Measurements from ENCODE around the gene MCF2L2.

MCF2L2 gene

DNA sequence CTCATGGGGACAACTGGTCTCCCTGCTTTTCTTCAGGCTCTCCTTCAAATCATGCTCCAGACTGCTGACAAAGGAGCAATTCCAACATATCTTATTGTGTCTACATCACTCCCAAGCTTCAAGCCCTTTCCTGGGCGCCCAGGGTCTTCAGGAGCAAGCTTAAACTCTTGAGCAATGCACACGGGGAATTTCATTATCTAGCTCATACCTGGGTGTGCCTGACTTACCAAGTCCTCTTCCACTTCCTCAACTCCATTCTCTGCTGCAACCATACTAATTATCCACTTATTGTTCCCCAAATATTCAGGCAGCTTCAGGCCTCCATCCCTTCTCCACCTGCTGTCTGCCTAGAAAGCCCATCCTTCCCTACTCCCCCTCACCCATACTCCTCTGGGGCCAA is 124.7 kb downstream of the MCF2L2 start:
- in situ Hi-C loops (cut with MboI; ENCODE audit: low sequenced_read_pairs): no loop called here

DNA sequence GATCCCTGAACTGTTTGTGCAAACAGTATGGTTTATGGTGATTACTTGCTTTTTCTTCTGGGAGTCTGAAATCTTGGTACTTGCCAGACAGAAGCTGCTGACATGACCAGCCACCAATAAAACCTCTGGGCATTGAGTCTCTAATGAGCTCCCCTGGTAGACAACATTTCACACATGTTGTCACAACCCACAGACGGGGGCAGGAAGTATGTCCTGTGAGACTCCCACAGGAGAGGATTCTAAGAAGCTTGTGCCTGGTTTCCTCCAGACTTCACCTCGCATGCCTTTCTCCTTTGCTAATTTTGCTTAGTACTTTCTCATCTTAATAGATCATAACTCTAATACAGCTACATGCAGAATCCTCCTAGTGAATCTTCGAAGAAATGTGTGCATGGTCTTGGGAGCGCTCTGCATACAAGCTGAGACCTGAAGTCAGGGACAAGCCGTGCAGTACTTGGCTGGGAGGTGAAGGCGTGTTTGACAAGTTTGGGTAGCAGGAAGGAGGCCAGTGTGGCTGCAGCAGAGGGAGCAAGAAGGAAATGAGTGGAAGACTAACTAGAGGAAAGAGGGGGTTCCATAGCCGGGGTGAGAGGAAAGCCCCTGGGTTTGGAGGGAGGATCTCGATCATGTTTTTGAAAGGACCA is 126.4 kb downstream of the MCF2L2 start:
- in situ Hi-C loops (cut with MboI; ENCODE audit: low sequenced_read_pairs): no loop called here

DNA sequence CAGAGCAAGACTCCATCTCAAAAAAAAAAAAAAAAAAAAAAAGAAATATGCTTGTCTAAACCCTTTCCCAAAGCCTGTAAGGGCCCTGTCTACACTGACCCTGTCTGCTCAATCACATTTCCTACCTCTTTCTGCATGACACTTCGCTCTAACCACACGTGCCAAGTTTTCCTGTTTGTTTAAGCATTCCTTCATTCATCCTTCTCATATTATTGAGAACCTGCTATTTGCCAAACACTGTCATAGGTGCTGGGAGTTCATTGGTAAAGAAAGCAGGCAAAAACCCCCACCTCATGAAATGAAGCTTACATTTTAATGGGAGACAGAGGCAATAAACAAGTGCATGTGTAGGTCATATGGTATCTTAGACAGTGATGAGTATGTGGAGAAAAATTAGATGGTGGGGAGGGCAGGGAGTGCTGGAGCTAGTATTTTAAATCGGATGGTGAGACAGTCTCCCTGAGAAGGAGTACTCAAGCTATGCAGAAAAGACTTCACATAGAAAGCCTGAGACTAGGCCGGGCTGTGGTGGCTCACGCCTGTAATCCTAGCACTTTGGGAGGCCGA is 127.3 kb downstream of the MCF2L2 start:
- in situ Hi-C loops (cut with MboI; ENCODE audit: low sequenced_read_pairs): no loop called here

DNA sequence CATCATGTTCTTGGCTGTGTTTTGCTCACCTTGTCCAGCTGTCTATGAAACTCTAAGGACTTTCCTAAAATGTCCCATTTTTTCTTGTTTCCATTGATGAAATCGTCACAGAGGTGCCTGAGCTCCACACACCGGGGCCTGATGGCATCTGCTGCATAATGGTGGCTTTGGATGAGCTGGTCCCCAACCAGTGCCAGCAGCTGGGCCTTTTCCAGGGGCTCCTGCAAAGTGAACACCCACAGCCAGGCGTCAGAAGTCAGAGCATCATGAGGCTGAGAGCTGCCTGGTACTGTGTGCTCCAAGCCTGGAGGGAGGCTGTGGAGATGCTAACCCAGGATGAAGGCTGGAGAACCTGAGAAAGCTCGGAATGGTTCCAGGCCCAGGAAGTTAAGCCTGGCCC is 128.4 kb downstream of the MCF2L2 start:
- in situ Hi-C loops (cut with MboI; ENCODE audit: low sequenced_read_pairs): no loop called here

DNA sequence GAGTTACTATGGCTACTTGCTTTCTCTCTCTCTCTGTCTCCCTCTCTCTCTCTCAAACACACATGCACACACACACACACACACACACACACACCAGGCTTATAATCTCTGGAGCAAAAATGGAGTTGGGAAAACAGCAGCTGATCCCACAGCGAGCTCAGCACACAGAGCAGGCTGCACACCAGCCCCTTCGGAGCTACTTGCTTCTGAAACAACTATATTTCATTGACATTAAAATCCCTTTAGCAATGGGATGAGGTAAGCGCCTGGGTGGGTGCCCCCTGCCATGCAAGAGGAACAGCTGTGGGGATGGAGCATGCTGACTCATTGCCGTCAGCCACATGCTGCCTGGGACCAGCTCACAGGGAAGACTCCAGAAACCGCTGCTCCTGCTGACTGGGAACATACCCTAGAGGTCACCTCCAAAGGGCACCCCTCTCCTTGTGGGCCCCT is 129.7 kb downstream of the MCF2L2 start:
- in situ Hi-C loops (cut with MboI; ENCODE audit: low sequenced_read_pairs): no loop called here

DNA sequence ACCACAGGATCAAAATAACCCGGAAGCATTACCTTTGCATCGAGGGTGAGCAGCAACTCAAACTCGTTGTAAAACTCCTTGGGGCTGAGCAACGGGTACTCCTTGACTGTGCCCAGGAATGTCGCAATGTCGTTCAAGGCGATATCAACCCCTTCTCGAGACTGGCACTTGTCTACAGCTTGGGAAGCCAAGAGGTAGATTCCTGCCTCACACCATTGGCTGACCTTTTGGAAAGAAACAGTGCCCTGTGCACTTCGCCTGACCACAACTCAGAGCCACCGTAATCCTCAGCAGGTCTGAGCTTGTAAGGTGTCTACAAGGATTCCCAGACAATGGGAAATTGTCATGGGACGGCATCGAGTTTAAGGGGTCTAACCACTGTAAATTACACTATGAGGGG is 131.5 kb downstream of the MCF2L2 start:
- in situ Hi-C loops (cut with MboI; ENCODE audit: low sequenced_read_pairs): no loop called here

DNA sequence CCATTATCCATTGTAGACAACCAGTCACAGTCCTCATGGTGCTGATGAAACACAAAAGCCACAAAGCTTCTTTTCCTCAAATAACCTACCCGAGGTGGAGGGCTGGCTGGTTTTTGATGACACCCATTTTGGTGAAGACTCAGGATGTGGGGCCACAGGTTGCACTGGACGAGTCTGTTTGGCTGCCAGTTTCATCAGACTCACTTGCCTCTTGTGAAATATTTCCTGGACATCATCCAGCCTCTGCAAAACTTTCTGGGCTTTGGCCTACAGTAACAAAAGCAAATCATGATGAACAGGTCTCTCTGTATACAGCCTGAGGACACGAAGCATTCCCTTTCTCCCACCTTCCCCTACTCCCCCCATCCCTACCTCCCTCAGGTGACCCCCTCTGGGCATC is 133.2 kb downstream of the MCF2L2 start:
- in situ Hi-C loops (cut with MboI; ENCODE audit: low sequenced_read_pairs): no loop called here

DNA sequence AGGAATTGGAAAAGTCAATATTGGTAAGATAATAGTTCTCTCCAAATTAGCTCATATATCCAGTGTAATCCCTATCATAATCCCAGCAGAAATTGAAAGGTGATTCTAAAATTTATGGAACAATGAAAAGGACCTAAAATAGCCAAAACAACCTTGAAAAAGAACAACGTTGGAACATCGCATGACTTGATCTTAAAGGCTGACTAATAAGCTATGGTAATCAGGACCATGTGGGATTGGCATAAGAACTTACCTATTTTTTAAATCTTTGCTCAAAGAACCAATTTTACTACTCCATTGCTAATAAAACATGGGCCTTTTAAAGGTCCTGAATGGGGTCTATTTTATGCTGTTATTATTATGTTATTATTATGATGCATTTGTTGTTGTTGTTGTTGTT is 134.5 kb downstream of the MCF2L2 start:
- in situ Hi-C loops (cut with MboI; ENCODE audit: low sequenced_read_pairs): no loop called here

DNA sequence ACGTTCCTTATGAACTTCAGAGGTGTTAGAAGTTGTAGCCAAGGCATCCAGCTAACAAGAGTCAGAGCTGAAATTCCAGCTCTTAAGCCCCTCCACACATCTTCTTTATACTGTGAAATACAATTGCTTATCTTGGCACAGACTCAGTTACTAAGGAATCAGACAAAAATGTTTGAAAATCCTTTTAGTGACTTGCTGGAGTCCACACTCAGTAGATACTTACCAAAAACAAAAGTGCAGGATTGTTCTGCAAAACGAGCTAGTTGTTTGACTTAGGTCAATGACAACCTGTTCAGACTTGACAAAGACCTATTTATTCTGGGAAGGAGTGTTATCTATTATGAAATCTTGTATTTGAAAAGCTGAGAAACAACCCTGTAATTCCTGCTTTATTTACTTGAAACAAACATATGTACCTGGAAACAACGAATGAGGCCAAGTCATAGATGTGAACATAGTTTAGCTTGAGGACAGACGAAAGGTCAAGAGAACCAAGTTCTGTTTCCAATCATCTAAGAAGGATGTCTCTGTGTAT is 136.9 kb downstream of the MCF2L2 start:
- in situ Hi-C loops (cut with MboI; ENCODE audit: low sequenced_read_pairs): no loop called here

DNA sequence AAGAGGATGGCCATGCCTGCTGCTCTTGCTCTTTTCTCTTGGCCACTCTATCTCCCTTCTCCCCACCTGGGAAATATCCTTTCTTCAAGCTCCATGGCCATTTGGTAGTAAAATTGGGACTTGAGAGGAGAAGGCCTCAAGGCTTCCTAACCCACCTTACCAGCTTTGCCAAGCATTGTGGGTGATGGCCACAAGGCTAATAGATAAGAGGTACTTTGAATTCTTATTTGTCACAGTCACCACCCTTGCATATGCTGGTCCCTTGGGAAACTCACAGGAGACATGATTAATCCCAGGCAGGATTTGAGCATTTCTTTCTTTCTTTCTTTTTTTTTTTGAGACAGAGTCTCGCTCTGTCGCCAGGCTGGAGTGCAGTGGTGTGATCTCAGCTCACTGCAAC is 138.2 kb downstream of the MCF2L2 start:
- in situ Hi-C loops (cut with MboI; ENCODE audit: low sequenced_read_pairs): no loop called here

DNA sequence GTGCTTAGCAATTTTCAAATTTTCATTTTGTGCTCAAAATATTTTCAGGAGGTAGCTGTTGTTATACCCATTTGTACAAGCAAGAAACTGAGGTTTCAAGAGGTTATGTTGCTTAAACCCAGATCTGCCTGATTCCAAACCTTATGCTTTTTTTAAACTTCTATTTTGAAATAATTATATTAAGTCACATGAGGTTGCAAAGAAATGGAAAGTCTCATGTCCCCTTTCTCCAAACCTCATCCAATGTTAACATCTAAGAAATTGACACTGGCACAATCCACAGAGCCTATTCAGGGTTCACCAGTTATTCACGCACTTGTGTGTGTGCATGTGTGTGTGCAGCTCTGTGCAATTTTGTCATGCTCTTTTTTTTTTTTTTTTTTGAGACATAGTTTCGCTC is 140.3 kb downstream of the MCF2L2 start:
- in situ Hi-C loops (cut with MboI; ENCODE audit: low sequenced_read_pairs): no loop called here

DNA sequence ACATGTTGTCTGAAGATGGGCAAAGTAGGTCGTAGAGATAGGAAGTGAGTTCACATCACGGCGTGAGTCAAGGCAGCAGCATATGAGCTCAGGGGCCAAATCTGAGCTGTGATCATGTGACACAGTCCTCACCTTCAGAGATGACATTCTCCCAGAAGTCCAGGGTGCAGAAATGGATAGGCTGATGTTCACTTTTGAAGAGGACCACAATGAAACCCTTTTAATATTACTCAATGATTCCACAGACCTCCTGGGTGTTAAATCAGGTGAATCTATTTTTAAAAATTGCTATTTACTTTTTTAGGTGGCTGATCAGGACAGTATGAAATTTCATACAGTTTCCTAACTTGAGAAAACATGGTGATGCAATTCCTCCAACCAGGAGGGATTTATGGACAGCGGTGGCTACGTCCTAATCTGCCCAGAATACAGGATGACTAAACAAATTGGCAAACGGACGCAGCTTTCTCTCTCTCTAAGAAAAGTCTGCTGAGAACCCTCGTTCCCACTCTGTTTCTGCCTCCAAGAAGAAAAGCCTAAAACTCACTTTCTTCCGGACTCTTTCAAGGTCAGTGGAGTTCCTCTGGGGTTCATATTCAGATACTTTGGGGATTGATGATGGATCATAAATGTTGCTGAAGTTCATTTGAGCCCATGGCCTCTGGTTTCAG is 141.0 kb downstream of the MCF2L2 start:
- in situ Hi-C loops (cut with MboI; ENCODE audit: low sequenced_read_pairs): no loop called here

DNA sequence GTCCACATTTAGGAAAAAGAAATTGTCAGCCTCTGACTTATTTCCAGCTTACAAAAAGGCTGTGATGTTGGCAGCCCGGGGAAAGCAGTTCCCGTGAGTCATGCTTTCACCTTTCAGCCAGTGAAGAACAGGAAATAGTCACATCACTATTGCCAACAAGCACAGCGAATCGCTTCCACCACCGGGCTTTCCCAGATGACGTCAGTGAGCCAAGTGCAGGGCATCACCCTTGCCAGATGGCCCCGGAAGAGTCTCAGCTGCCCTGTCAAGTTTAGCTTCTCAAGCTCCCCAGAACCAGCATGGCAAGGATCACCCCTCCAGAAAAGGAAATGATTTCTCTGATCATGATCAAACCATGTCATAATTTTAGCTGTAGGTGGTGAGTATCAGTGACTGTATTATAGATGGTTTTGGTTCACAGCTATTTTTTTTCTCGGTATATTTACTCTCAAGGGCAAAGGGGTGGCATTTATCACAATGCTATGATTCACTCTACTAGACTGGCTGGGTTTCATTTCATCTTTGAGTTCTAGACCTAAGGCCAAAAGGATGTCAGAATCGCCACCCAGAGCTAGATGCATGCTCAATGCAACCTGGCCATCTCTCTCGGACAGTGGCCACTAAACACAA is 142.5 kb downstream of the MCF2L2 start:
- in situ Hi-C loops (cut with MboI; ENCODE audit: low sequenced_read_pairs): no loop called here

DNA sequence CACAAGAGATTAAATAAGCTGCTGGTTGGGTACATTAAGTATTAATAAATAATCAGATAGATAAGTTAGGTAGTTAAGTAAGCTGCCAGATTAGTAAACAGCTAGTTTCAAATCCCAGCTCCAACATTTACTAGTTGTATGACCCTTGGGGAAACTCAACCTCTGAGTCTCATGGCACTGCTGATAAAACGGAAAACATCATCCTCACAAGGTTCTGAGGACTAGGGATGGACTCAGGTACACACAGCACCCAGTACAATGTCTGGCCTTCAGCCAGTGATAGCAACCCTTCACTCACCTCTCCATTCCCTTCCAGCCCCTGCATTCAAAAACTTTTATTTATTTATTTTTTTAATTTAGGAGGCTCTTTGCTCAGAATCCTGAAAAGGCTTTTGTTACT is 143.1 kb downstream of the MCF2L2 start:
- in situ Hi-C loops (cut with MboI; ENCODE audit: low sequenced_read_pairs): no loop called here

DNA sequence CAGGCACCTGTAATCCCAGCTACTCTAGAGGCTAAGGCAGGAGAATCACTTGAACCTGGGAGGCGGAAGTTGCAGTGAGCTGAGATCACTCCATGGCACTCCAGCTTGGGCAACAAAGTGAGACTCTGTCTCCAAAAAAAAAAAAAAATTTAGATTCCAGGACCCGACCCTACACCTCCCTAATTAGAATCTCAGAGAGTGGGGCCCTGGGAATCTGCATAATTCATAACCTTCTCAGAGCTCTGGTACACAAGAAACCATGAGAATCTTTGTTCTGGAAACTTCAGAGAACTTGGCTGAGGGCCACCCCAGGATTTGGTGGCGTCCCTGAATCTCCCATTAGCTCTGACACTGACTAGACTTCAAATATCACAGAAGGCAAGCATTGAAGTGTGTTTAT is 143.8 kb downstream of the MCF2L2 start:
- in situ Hi-C loops (cut with MboI; ENCODE audit: low sequenced_read_pairs): no loop called here

DNA sequence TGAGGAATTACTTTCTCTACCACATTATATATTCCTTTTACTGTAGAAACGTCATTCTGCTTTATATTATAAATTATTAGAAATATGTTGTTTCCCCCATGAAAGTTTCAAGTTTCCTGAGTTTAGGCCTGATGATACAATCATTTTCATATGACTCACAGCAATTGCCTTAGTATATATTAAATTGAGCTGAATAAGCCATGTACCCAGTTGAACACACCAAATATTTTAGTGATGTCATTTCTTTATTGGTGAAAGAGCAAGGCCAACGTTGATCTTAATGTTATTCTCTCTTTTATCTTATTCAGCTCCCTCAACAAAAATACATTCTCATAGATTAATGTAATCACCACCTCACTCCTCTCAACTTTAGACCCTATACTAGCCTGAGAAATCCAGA is 144.5 kb downstream of the MCF2L2 start:
- in situ Hi-C loops (cut with MboI; ENCODE audit: low sequenced_read_pairs): no loop called here

DNA sequence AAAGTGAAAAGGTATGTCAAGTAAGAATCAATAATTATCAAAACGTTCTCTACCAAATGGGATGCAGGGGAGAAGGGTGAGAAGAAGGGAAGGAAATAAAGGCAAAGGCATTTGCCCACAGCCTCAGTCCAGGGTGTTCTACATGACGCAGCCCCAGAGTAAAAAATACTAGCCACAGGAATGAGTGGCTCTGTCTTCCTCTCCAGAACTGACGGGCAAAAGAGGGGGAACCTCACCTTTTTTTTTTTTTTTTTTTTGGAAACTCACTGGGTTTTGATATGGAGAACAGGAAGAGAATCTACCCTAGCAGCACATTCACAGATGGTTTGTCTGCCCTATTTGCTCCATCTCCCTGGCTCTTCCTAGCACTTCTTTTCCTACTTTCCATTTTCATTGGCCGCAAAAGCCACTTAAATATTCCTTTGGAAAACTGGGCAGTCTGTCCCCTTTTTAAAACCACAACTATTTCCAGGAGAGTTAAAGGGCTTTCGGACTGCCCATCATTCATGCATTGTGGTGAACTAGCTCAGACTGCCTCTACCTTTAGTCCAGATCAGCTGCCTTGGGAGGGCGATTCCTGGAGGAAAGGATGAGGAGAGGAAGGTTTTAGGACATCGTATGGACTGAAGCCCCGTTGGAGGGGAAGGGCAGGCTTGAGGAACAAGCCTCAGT is 147.2 kb downstream of the MCF2L2 start:
- in situ Hi-C loops (cut with MboI; ENCODE audit: low sequenced_read_pairs): no loop called here

DNA sequence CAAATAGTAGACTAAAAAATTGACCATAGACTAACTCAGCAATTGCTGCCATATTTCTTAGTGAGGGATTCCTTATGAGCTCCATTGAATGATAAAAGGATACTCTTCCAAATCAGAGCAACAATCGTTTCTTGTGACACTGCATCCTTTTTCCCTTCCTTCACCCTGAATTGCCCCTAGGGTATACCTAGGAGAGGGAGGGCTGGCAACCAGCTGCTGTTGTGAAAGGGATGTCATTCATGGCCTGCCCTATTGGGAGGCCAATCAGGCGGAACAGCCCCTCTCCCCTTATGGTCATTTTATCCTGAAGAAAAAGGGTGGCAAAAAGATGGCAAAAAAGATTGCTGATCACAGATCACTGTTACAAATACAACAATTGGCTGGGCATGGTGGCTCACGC is 149.0 kb downstream of the MCF2L2 start:
- in situ Hi-C loops (cut with MboI; ENCODE audit: low sequenced_read_pairs): no loop called here

DNA sequence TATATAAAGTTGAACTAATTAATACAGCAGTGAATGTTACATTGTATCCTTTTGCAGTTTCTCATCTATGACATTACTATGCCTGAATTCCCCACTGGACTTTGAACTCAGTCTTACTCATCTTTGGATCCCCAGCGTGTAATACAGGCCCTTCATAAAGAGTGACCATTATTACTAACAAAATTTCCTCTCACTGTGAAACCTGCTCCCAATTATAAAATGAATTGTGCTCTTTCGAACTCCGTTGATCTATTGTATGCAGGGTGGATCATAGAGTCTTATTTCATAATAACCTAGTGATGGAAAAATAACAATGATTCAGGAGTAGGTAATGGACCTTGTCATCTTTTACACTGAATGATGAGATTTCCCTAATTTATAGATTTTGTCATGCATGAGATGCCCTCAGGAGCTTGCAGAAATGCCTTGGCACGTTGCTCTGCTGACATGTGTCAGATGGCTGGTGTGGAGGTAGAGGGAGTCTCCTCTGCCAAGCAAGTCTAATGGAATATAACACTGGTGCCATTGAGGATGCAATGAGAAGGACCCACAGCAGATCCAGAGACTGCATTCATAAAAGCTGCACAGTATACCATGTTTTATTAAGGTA is 149.8 kb downstream of the MCF2L2 start:
- in situ Hi-C loops (cut with MboI; ENCODE audit: low sequenced_read_pairs): no loop called here

DNA sequence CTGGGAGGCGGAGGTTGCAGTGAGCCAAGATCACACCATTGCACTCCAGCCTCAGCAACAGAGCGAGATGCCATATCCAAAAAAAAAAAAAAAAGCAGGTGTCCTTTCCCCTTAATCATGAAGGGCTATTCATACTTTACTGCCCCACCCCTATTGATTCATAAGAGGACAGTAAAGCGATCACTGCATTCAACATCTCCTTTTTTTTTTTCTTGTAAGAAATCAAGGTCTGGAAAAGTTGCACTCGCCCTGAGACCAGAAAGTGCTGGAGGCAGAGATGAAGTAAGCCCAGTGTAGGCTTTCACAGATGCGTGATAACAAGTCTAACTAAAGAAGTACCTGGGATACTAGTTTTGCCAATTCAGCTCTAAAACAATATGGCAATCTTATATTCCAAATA is 151.2 kb downstream of the MCF2L2 start:
- in situ Hi-C loops (cut with MboI; ENCODE audit: low sequenced_read_pairs): no loop called here

DNA sequence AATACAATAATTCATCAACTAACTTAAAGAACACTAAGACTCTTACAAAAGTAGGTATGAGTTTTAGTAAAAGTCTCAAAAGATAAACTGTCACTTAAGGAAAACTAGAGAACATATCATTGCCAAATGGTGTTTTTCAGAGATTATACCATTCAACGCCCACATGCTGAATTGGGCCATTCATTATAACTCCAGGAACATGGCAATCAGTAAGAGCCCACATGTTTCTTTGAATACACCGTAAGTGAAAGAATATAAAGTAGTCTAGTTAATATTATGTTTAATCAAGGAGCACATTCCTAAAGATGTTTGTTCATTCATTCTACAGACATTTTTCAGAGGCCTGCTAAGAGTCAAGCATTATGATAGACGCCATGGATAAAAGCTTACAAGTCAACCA is 152.5 kb downstream of the MCF2L2 start:
- in situ Hi-C loops (cut with MboI; ENCODE audit: low sequenced_read_pairs): no loop called here

Data from HL-60/S4 treated with phorbol 12-myristate 13-acetate at 8.2 ng/mL for 4 days and 3 days (cell line).